ENCODE measurements around the gene ACAP1.

GRCh38 chr17:7290166-7290565, 46.2 kb upstream of the ACAP1 start:
- TF ChIP-seq CTCF (conservative IDR thresholded peaks at IDR 0.05 in 1 of 2, IDR thresholded peaks at IDR 0.05 in 1 of 2; ENCODE audit: low read depth in 1 of 2, low read length in 2 of 2) (no peak), EZH2 (IDR thresholded peaks at IDR 0.05; ENCODE audit: low read length, missing control alignments) (no peak)
